ENCODE measurements around the gene CGB2.
"Not testable (repeated sequence)": the region's sequence is repeated elsewhere in the genome, so short reads cannot be mapped to it uniquely, and the experiment has no call there.

Gene CGB2

DNA sequence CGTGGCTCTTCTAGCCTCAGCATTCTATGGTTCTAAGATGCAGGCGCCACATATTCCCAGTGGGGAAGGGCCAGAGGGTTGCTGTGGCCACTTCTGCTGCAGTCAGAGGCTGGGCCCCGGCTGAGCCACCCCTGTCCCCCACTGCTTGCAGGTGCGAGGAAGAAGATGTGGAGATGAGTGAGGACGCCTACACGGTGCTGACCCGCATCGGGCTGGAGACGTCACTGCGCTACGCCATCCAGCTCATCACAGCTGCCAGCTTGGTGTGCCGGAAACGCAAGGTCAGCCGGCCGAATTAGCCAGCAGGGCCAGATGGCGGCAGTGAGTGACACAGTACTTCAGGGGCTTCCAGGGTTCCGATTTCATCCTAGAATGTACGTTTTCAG is 16.8 kb upstream of the CGB2 start:
- Histone ChIP-seq H3K9ac (no peak overlapping the region), H3K27ac (no peak overlapping the region), H3K79me2 (no peaks in the 10 kb centered on the region), H3K9me3 (ENCODE audit: control insufficient read depth, low read length) (no peaks in the 10 kb centered on the region), H3K36me3 (ENCODE audit: control insufficient read depth, insufficient read depth, low read length) (no peaks in the 10 kb centered on the region), H3K4me2 (ENCODE audit: low read length) (no peak overlapping the region), H3K4me1 (peaks cover 5% of the 10 kb centered on the region), H3K27me3 (ENCODE audit: control insufficient read depth, insufficient read depth, low read length) (no peaks in the 10 kb centered on the region), H2AFZ (no peak overlapping the region), H3K4me3 (ENCODE audit: low read depth, low read length) (no peak overlapping the region)
- TF ChIP-seq, protein P1, sequence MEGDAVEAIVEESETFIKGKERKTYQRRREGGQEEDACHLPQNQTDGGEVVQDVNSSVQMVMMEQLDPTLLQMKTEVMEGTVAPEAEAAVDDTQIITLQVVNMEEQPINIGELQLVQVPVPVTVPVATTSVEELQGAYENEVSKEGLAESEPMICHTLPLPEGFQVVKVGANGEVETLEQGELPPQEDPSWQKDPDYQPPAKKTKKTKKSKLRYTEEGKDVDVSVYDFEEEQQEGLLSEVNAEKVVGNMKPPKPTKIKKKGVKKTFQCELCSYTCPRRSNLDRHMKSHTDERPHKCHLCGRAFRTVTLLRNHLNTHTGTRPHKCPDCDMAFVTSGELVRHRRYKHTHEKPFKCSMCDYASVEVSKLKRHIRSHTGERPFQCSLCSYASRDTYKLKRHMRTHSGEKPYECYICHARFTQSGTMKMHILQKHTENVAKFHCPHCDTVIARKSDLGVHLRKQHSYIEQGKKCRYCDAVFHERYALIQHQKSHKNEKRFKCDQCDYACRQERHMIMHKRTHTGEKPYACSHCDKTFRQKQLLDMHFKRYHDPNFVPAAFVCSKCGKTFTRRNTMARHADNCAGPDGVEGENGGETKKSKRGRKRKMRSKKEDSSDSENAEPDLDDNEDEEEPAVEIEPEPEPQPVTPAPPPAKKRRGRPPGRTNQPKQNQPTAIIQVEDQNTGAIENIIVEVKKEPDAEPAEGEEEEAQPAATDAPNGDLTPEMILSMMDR (IDR thresholded peaks at IDR 0.05): no peak

DNA sequence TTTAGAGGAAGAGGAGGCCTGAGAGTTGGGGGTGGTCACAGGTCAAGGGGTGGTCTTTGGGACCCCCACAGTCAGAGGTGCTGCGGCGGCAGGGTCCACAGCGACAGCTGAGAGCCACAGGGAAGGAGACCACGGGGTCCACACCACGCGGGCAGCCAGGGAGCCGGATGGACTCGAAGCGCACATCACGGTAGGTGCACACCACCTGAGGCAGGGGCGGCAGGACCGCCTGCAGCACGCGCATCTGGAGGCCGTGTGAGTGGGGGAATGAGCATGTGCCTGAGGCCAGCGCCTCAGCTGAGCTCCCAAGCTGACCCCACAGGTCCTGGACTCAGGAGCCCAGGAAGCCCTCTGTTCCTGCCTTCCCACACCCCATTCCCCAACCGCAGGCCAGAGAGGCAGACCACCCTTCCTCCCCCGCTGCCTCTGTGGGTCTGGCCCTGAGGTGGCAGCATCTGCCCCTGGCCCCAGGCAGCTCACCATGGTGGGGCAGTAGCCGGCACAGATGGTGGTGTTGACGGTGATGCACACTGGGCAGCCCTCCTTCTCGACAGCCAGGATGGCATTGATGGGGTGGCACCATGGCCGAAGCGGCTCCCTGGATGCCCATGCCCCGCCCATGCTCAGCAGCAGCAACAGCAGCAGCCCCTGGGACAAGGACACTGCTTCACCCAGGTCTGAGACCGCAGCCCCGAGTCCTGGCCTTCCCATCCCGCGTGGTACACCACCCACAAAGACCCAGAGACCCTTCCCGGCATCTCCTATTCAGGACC is 15.4 kb upstream of the CGB2 start:
- no peak overlapping the region for H2AFZ ChIP-seq
- no peak overlapping the region for H3K4me2 ChIP-seq (ENCODE audit: low read length)
- H3K27ac ChIP-seq: no peak overlapping the region
- H3K79me2 ChIP-seq: no peaks in the 10 kb centered on the region
- H3K36me3 ChIP-seq (ENCODE audit: control insufficient read depth, insufficient read depth, low read length): no peaks in the 10 kb centered on the region
- TF ChIP-seq, protein P1 (IDR thresholded peaks at IDR 0.05): no peak
- peaks cover 5% of the 10 kb centered on the region for H3K4me1 ChIP-seq
- no peak overlapping the region for H3K9ac ChIP-seq
- no peaks in the 10 kb centered on the region for H3K27me3 ChIP-seq (ENCODE audit: control insufficient read depth, insufficient read depth, low read length)
- H3K4me3 ChIP-seq (ENCODE audit: low read depth, low read length): no peak overlapping the region
- no peaks in the 10 kb centered on the region for H3K9me3 ChIP-seq (ENCODE audit: control insufficient read depth, low read length)

DNA sequence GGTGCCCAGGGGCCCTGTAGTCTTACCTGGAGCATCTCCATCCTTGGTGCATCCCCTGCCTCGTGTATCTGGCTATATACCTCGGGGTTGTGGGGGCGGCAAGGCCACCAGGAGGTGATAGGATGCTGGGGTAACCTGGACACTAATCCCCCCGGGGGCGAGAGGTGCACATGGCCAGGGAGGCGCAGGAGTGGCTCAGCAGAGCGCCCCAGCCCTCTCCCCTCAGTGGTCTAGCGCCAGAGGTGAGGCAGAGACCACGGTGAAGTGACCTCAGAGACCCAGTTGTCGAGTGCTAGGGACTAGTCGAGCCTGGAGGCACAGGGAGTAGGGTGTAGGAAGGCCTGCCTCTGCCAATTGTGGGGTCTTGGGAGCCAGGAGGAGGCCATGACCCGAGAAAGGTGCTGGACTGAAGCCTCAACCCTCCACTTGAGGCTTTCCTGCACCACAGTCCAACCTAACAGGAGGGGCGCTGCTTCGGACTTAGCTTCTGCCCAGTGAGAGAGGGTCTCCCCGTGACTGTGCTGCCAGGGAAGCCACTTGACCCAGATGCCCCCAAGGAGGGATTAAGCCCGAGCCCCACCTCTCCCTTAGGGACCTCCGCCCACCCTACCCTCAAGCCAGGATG is 14.5 kb upstream of the CGB2 start, which contains the start of gene LHB:
Gene LHB, minus strand, starts transcription at position 51 of the 625 bp plus-strand sequence. Its CDS starts 10 bp downstream, at position 41.
- H3K27ac ChIP-seq: no peak within 1 kb of the TSS
- no peaks in the 10 kb centered on the region for H3K36me3 ChIP-seq (ENCODE audit: control insufficient read depth, insufficient read depth, low read length)
- no peak within 1 kb of the TSS for H3K9ac ChIP-seq

DNA sequence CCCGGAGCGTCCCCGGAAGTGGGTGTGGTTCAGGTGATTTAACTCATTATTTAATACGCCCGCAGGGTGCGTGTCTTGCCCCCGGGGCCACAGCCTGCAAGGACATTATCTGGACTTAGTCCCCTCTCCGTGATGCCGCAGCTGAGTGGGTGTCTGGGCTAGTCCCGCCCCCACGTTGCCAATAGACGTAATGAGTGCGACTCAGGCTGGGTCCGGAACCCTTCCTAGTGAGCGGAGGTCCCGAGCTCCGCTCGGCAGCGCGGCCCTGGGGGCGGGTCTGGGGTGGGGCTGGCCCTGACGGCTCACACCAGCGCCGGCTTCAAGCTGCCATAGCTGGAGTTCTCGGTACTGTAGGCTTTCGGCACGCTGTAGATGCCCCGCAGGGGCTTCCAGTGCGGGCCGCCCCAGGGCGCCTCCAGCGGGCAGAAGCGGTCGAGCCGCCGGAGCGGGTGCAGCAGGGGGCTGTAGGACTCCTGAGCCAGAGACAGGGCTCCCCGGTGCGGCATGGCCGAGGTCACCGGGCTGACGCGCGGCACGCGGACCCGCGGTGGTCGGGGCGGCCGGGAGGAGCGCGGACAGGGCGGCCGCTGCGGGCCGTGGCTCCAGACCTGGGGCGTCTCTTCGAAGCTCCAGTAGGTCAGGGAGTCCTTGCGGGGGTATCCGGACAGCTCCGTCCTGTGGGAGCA is 13.9 kb upstream of the CGB2 start:
- Histone ChIP-seq H3K79me2 (no peaks in the 10 kb centered on the region), H3K4me3 (ENCODE audit: low read depth, low read length) (peak overlapping the region; percentile 52), H3K9ac (no peak overlapping the region), H3K4me1 (peaks cover 5% of the 10 kb centered on the region), H2AFZ (peak overlapping the region; percentile 68), H3K27me3 (ENCODE audit: control insufficient read depth, insufficient read depth, low read length) (no peaks in the 10 kb centered on the region), H3K36me3 (ENCODE audit: control insufficient read depth, insufficient read depth, low read length) (no peaks in the 10 kb centered on the region), H3K4me2 (ENCODE audit: low read length) (peak overlapping the region; percentile 88), H3K27ac (no peak overlapping the region), H3K9me3 (ENCODE audit: control insufficient read depth, low read length) (no peaks in the 10 kb centered on the region)
- TF ChIP-seq, protein P1 (IDR thresholded peaks at IDR 0.05): peak; percentile 41

More for the DNA sequence above, 14.5 kb upstream of the CGB2 start, which contains the start of gene LHB:
- no peaks in the 10 kb centered on the region for H3K9me3 ChIP-seq (ENCODE audit: control insufficient read depth, low read length)
- H2AFZ ChIP-seq: peak within 1 kb of the TSS; percentile 68
- TF ChIP-seq, protein P1 (IDR thresholded peaks at IDR 0.05): no peak
- H3K4me3 ChIP-seq (ENCODE audit: low read depth, low read length): peak within 1 kb of the TSS; percentile 52
- peaks cover 5% of the 10 kb centered on the region for H3K4me1 ChIP-seq
- no peaks in the 10 kb centered on the region for H3K79me2 ChIP-seq
- H3K4me2 ChIP-seq (ENCODE audit: low read length): peak within 1 kb of the TSS; percentile 88
- no peaks in the 10 kb centered on the region for H3K27me3 ChIP-seq (ENCODE audit: control insufficient read depth, insufficient read depth, low read length)

DNA sequence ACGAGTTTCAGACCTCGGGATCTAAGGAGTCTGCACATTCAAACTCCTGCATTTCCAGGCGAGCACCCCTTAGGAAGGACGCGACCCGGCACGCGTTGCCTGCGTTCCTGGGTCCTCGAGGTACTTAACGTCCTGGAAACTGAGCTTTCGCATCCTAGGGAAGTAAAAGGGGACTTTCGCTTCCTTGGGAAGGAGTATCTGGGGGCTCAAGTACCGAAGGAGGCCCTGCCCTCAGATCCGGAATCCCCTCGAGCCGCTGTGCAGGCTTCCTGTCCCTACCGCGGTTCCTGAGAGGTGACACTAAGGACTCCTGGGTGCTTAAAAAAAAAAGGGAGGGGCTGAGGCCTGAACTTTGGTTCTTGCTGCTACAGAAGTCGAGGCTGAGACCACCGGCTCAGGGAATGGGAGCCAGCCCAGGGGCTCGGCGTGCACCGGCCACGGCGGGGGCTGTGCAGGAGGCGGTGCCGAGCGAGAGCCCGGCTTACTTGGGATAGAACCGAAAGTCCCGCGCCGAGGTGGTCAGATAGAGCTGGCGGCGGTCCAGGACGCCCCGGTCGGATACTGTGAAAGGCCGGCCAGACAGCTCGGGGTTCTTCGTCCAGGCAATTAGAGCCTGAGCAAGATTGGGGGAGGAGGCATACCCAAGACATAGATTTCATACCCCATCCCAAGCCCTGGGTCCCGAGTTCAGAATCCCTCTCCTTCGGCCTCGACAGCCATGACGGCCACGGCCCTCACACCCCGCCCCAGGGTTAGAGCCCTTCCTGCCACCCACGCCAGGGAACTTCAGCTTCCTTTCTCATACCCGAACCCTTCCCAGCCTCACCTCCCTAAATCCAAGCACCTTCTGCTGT is 13.1 kb upstream of the CGB2 start:
- H3K27me3 ChIP-seq (ENCODE audit: control insufficient read depth, insufficient read depth, low read length): not testable (repeated sequence)
- peak overlapping the region; percentile 68 for H2AFZ ChIP-seq

More for the DNA sequence above, 13.1 kb upstream of the CGB2 start:
- H3K27ac ChIP-seq; H3K4me1 ChIP-seq; H3K36me3 ChIP-seq (ENCODE audit: control insufficient read depth, insufficient read depth, low read length); H3K9me3 ChIP-seq (ENCODE audit: control insufficient read depth, low read length); H3K79me2 ChIP-seq; H3K9ac ChIP-seq: not testable (repeated sequence)
- Histone ChIP-seq H3K4me2 (ENCODE audit: low read length) (peak overlapping the region; percentile 88), H3K4me3 (ENCODE audit: low read depth, low read length) (peak overlapping the region; percentile 52)
